Measurements from ENCODE around the gene CST1. TPM values are rescaled to one million over a fixed set of nuclear protein-coding genes. Genes with fewer than 3 reads are reported as not detected.
"Not testable (repeated sequence)": the region's sequence is repeated elsewhere in the genome, so short reads cannot be mapped to it uniquely, and the experiment has no call there.

Gene CST1
- polyA plus RNA-seq, 1 donor from 2014 or later: not detected

- H3K27me3 Mint-ChIP-seq: no peaks in the 10 kb centered on the region
- H3K4me1 Mint-ChIP-seq: no peaks in the 10 kb centered on the region
- no peaks in the 10 kb centered on the region for H3K36me3 Mint-ChIP-seq
- peaks cover 0 to 4% (median 2%) of the 10 kb centered on the region in 3 donors for H3K9me3 Mint-ChIP-seq
- H3K27ac Mint-ChIP-seq: no peak overlapping the region
- H3K4me3 Mint-ChIP-seq: no peak overlapping the region
Measured at GRCh38 chr20:23746321-23746720, 4.4 kb downstream of the CST1 start.

- Mint-ChIP-seq H3K4me3 (no peak overlapping the region), H3K27ac (no peak overlapping the region), H3K4me1 (no peaks in the 10 kb centered on the region), H3K27me3 (no peaks in the 10 kb centered on the region), H3K9me3 (peaks cover 0 to 4% (median 2%) of the 10 kb centered on the region in 3 donors), H3K36me3 (no peaks in the 10 kb centered on the region)
Measured at GRCh38 chr20:23745247-23745646, 5.5 kb downstream of the CST1 start.

GRCh38 chr20:23744817-23745216 lies 5.9 kb downstream of the CST1 start:
- Mint-ChIP-seq H3K27me3 (no peaks in the 10 kb centered on the region), H3K36me3 (no peaks in the 10 kb centered on the region), H3K4me1 (no peaks in the 10 kb centered on the region), H3K4me3 (no peak overlapping the region), H3K27ac (no peak overlapping the region), H3K9me3 (peaks cover 0 to 4% (median 2%) of the 10 kb centered on the region in 3 donors)

- H3K4me3 Mint-ChIP-seq, H3K27ac Mint-ChIP-seq, H3K36me3 Mint-ChIP-seq, H3K9me3 Mint-ChIP-seq, H3K4me1 Mint-ChIP-seq, H3K27me3 Mint-ChIP-seq: not testable (repeated sequence)
Measured at GRCh38 chr20:23735391-23735790, 15.3 kb downstream of the CST1 start.

GRCh38 chr20:23734949-23735348 lies 15.8 kb downstream of the CST1 start:
- not testable (repeated sequence) for H3K4me3 Mint-ChIP-seq, H3K36me3 Mint-ChIP-seq, H3K27ac Mint-ChIP-seq, H3K9me3 Mint-ChIP-seq, H3K27me3 Mint-ChIP-seq, H3K4me1 Mint-ChIP-seq

- H3K27ac Mint-ChIP-seq, H3K36me3 Mint-ChIP-seq, H3K27me3 Mint-ChIP-seq, H3K4me1 Mint-ChIP-seq, H3K4me3 Mint-ChIP-seq, H3K9me3 Mint-ChIP-seq: not testable (repeated sequence)
Measured at GRCh38 chr20:23734440-23734839, 16.3 kb downstream of the CST1 start.

GRCh38 chr20:23727016-23727415 lies 23.7 kb downstream of the CST1 start:
- Mint-ChIP-seq H3K4me3 (no peak overlapping the region), H3K27ac (no peak overlapping the region), H3K27me3 (no peaks in the 10 kb centered on the region), H3K9me3 (peaks cover 0 to 3% (median 3%) of the 10 kb centered on the region in 3 donors), H3K4me1 (no peaks in the 10 kb centered on the region), H3K36me3 (no peaks in the 10 kb centered on the region)

- Mint-ChIP-seq H3K4me1 (no peaks in the 10 kb centered on the region), H3K4me3 (no peak overlapping the region), H3K36me3 (no peaks in the 10 kb centered on the region), H3K27me3 (no peaks in the 10 kb centered on the region), H3K27ac (no peak overlapping the region), H3K9me3 (peaks cover 0 to 3% (median 0%) of the 10 kb centered on the region in 3 donors)
Measured at GRCh38 chr20:23725102-23725501, 25.6 kb downstream of the CST1 start.

GRCh38 chr20:23723659-23724307 lies 27.0 kb downstream of the CST1 start:
- not testable (repeated sequence) for H3K27me3 Mint-ChIP-seq, H3K9me3 Mint-ChIP-seq, H3K36me3 Mint-ChIP-seq, H3K4me1 Mint-ChIP-seq, H3K27ac Mint-ChIP-seq, H3K4me3 Mint-ChIP-seq

GRCh38 chr20:23722851-23723250 lies 27.9 kb downstream of the CST1 start:
- not testable (repeated sequence) for H3K9me3 Mint-ChIP-seq, H3K4me1 Mint-ChIP-seq, H3K27me3 Mint-ChIP-seq, H3K36me3 Mint-ChIP-seq, H3K27ac Mint-ChIP-seq, H3K4me3 Mint-ChIP-seq

- H3K27ac Mint-ChIP-seq: no peak overlapping the region
- peaks cover 1% of the 10 kb centered on the region for H3K27me3 Mint-ChIP-seq
- H3K36me3 Mint-ChIP-seq: no peaks in the 10 kb centered on the region
- peaks cover 0 to 7% (median 6%) of the 10 kb centered on the region in 3 donors for H3K9me3 Mint-ChIP-seq
- no peaks in the 10 kb centered on the region for H3K4me1 Mint-ChIP-seq
- H3K4me3 Mint-ChIP-seq: no peak overlapping the region
Measured at GRCh38 chr20:23721962-23722361, 28.8 kb downstream of the CST1 start.

- H3K36me3 Mint-ChIP-seq, H3K4me3 Mint-ChIP-seq: not testable (repeated sequence)
Measured at GRCh38 chr20:23719351-23719750, 31.4 kb downstream of the CST1 start.

GRCh38 chr20:23711778-23712177 lies 39.0 kb downstream of the CST1 start:
- not testable (repeated sequence) for H3K4me3 Mint-ChIP-seq, H3K27me3 Mint-ChIP-seq, H3K36me3 Mint-ChIP-seq, H3K4me1 Mint-ChIP-seq, H3K9me3 Mint-ChIP-seq, H3K27ac Mint-ChIP-seq

More at GRCh38 chr20:23719351-23719750, 31.4 kb downstream of the CST1 start:
- H3K27ac Mint-ChIP-seq, H3K27me3 Mint-ChIP-seq, H3K4me1 Mint-ChIP-seq: not testable (repeated sequence)
- H3K9me3 Mint-ChIP-seq: peaks cover 0 to 10% (median 8%) of the 10 kb centered on the region in 3 donors

GRCh38 chr20:23710771-23711170 lies 40.0 kb downstream of the CST1 start:
- H3K36me3 Mint-ChIP-seq: no peaks in the 10 kb centered on the region
- H3K27me3 Mint-ChIP-seq: no peaks in the 10 kb centered on the region
- H3K4me3 Mint-ChIP-seq: no peak overlapping the region
- no peaks in the 10 kb centered on the region for H3K4me1 Mint-ChIP-seq
- no peaks in the 10 kb centered on the region for H3K9me3 Mint-ChIP-seq
- H3K27ac Mint-ChIP-seq: no peak overlapping the region

- Mint-ChIP-seq H3K4me3 (no peak overlapping the region), H3K9me3 (peaks cover 0 to 2% (median 0%) of the 10 kb centered on the region in 3 donors), H3K4me1 (no peaks in the 10 kb centered on the region), H3K27me3 (peaks cover 2% of the 10 kb centered on the region), H3K27ac (no peak overlapping the region), H3K36me3 (peaks cover 1% of the 10 kb centered on the region)
Measured at GRCh38 chr20:23705895-23706294, 44.8 kb downstream of the CST1 start.

GRCh38 chr20:23702021-23702420 lies 48.7 kb downstream of the CST1 start:
- Mint-ChIP-seq H3K27me3 (peaks cover 2% of the 10 kb centered on the region), H3K36me3 (peaks cover 1% of the 10 kb centered on the region), H3K4me3 (no peak overlapping the region), H3K4me1 (no peaks in the 10 kb centered on the region), H3K27ac (no peak overlapping the region), H3K9me3 (peaks cover 0 to 2% (median 0%) of the 10 kb centered on the region in 3 donors)

All from IgD-negative memory B cell (primary cell).